ENCODE measurements around the gene PLD2.

DNA sequence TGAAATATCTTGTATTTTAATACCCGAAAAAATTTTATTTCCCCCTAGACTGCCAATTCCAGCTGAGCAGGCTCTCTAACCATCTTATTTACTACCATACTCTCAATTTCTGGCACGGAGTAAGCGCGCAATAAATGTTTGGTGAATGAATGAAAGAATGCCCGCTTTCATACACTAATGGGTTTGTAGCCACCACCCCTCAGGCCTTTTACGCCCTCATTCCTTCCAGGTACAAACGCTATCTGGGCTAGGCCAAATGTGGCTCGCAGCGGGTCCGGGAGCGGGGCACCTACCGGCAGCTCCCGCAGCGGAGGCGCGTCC, 536 bp upstream of the PLD2 start:
- no peak for TF ChIP-seq ZNF274 (IDR thresholded peaks at IDR 0.05; ENCODE audit: low read depth, low read length)
- no peak for TF ChIP-seq YY1 (IDR thresholded peaks at IDR 0.05; ENCODE audit: insufficient read depth, insufficient read length)
- no peak for TF ChIP-seq SUZ12 (IDR thresholded peaks at IDR 0.05; ENCODE audit: extremely low read depth, insufficient read depth, insufficient read length)
